Stimulated activated naive B cell treated with anti-CD40 and anti-IgM and Interleukin-4, amounts not matched to agents 10 μg/mL and 1 μg/mL and 100 μg/mL, for 72 hours (primary cell): ENCODE results near the gene LRRC23.

Experiments
- ATAC-seq, 2 donors: fragments of 150-1000 bp; cut with Tn5 transposase; replicated peaks; 2 replicates each; pipeline ENCODE4 v1.10.0; 2021; ENCODE audit warnings: moderate library complexity in 1 of 2
- DNase-seq: peaks from one replicate; pipeline ENCODE4 v3.0.0; 2021
- H3K27ac Mint-ChIP-seq: one replicate; pipeline ENCODE4 v1.8.0; 2022; ENCODE audit warnings: mild to moderate bottlenecking, mixed read lengths
- H3K27me3 Mint-ChIP-seq, 2 donors: one replicate each; pipeline ENCODE4 v1.8.0; 2022; ENCODE audit warnings: mixed read lengths in 2 of 2
- H3K36me3 Mint-ChIP-seq, 2 donors: one replicate each; pipeline ENCODE4 v1.8.0; 2022; ENCODE audit warnings: mixed read lengths in 2 of 2, mild to moderate bottlenecking in 1 of 2
- H3K4me1 Mint-ChIP-seq, 2 donors: one replicate each; pipeline ENCODE4 v1.8.0; 2022; ENCODE audit warnings: mixed read lengths in 2 of 2, mild to moderate bottlenecking in 1 of 2
- H3K4me3 Mint-ChIP-seq, 2 donors: one replicate each; pipeline ENCODE4 v1.8.0; 2022; ENCODE audit warnings: mild to moderate bottlenecking in 2 of 2, mixed read lengths in 2 of 2, moderate library complexity in 1 of 2
- H3K9me3 Mint-ChIP-seq, 2 donors: one replicate each; pipeline ENCODE4 v1.8.0; 2022; ENCODE audit warnings: mixed read lengths in 2 of 2, mild to moderate bottlenecking in 1 of 2

Gene LRRC23

GRCh38 chr12:6945613-6946012, 41.0 kb downstream of the LRRC23 start:
- peak overlapping the region; percentile 99 for H3K27ac Mint-ChIP-seq
- no peaks in the 10 kb centered on the region for H3K9me3 Mint-ChIP-seq
- H3K27me3 Mint-ChIP-seq: peaks cover 0 to 5% of the 10 kb centered on the region in 2 donors
- ATAC-seq (no peak), DNase-seq (no peak)
- H3K4me1 Mint-ChIP-seq: peaks cover 66 to 90% of the 10 kb centered on the region in 2 donors
- peaks cover 9 to 44% of the 10 kb centered on the region in 2 donors for H3K36me3 Mint-ChIP-seq
- peak overlapping the region; percentile 79 to 83 for H3K4me3 Mint-ChIP-seq

DNA sequence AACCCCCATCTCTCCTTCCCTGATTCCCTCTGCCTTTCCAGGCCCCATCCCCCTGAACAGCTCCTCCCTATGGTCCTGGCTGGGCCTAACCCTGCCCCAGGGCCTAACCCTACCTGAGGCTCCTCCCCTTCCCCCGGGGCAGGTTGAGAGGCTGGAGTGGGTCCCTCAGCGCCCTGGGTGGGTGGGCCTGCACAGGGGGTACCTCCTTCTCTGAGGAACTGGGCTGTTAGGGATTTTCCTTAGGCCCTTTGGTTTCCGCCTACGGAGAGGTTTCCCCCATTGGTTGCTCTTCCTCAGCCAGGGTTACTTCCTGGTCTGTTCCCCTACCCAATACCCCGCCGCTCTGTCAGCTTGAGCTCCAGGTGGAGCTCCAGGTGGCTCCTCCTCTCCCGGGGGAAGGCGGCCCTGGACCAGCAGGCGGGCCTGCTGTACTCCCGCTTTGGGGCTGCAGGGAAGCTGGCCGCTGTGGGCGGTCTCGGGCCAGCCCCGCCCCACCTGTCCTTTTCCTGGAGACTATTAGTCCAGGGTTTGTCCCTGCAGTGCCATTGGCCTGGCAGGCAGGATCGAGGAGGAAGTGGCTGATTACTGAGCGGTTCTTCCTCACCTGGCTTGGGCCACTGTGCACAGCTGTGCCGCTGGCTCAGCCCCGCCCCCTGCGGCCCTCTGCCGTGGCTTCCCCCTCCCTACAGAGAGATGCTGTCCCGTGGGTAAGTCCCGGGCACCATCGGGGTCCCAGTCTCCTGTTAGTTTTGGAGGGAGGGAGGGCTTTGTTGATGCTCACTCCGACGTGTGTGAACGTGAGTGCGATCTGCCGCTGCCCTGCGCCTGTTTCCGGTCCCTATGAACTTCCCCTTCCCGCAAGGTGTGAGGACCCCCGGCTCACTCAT, 41.7 kb downstream of the LRRC23 start:
- Mint-ChIP-seq H3K27me3 (peaks cover 0 to 5% of the 10 kb centered on the region in 2 donors), H3K4me1 (peaks cover 68 to 93% of the 10 kb centered on the region in 2 donors), H3K27ac (peak overlapping the region; percentile 99), H3K9me3 (no peaks in the 10 kb centered on the region), H3K4me3 (peak overlapping the region; percentile 79 to 83), H3K36me3 (peaks cover 6 to 42% of the 10 kb centered on the region in 2 donors)
- peak; percentile 12 to 15 for ATAC-seq
- peak; percentile 80 for DNase-seq

DNA sequence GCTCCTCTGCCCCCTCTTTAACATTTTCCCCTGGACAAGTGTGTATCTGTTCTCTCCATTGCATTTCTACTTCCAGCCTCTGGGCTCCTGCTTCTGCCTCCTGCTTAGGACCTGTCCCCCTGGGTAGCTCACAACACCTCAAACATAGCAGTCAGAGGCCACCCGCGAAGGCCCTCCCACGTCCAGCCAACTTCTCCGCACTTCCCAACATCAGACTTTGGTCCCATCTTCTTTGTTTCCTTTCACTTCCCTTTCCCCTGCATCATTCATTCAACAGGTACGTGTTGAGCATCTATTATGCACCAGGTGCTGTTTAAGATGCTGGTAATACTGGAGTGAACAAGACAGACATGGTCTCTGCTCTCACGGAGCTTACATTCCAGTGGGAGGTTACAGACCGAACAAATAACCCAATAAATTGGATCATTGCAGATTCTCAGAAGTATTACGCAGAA, 42.3 kb downstream of the LRRC23 start:
- peaks cover 0 to 5% of the 10 kb centered on the region in 2 donors for H3K27me3 Mint-ChIP-seq
- H3K36me3 Mint-ChIP-seq: peaks cover 10 to 40% of the 10 kb centered on the region in 2 donors
- H3K9me3 Mint-ChIP-seq: no peaks in the 10 kb centered on the region
- no peak for ATAC-seq
- DNase-seq: no peak
- peak overlapping the region; percentile 79 to 83 for H3K4me3 Mint-ChIP-seq
- peaks cover 68 to 87% of the 10 kb centered on the region in 2 donors for H3K4me1 Mint-ChIP-seq
- peak overlapping the region; percentile 99 for H3K27ac Mint-ChIP-seq

GRCh38 chr12:6947615-6948014, 43.0 kb downstream of the LRRC23 start:
- Mint-ChIP-seq H3K4me1 (peaks cover 62 to 81% of the 10 kb centered on the region in 2 donors), H3K36me3 (peaks cover 15 to 42% of the 10 kb centered on the region in 2 donors), H3K4me3 (peak overlapping the region; percentile 28 to 83), H3K27me3 (peaks cover 0 to 5% of the 10 kb centered on the region in 2 donors), H3K9me3 (no peaks in the 10 kb centered on the region), H3K27ac (peak overlapping the region; percentile 99)
- ATAC-seq (no peak), DNase-seq (no peak)

DNA sequence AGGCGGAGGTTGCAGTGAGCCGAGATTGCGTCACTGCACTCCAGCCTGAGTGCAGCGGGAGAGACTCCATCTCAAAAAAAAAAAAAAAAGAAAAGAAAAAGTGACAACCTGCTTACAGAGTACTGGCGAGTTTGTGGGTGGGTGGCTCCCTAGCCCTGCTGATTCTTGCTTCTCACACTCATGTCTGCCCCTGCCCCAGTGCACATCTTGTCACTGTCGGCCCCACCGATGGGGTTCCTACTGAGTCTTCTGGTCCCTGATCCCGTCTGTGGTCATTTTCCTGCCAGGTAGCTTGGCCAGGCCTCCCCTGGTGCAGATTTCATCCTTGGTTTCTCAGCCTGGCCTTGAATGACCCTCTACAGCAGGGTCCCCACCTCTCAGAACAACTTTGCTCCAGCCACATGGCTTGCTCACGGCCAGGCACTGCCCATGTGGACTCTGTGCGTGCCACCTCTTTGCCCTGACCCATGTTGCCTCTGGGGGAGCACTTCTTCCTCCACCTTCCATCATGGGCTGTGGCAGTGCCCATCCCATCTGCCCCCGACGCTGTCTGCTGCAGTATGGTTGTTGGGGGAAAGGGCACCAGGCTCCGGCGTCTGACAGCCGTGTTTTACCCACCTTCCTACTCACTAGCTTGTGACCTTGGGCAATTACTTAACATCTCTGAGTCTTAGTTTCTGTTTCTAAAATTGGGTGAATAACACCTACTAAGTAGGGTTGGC, 44.4 kb downstream of the LRRC23 start:
- Mint-ChIP-seq H3K9me3 (no peaks in the 10 kb centered on the region), H3K36me3 (peaks cover 28 to 51% of the 10 kb centered on the region in 2 donors), H3K27me3 (no peaks in the 10 kb centered on the region), H3K4me1 (peaks cover 57 to 86% of the 10 kb centered on the region in 2 donors), H3K27ac (peak overlapping the region; percentile 94), H3K4me3 (peak overlapping the region; percentile 43 to 68)
- DNase-seq (no peak), ATAC-seq (no peak)

- Mint-ChIP-seq H3K36me3 (peaks cover 38 to 60% of the 10 kb centered on the region in 2 donors), H3K27me3 (no peaks in the 10 kb centered on the region), H3K27ac (peak overlapping the region; percentile 100), H3K4me1 (peaks cover 62 to 86% of the 10 kb centered on the region in 2 donors), H3K9me3 (no peaks in the 10 kb centered on the region), H3K4me3 (peak overlapping the region; percentile 93 to 98)
- ATAC-seq (no peak), DNase-seq (no peak)
Observed at GRCh38 chr12:6950401-6950801, 45.8 kb downstream of the LRRC23 start.

- Mint-ChIP-seq H3K9me3 (no peaks in the 10 kb centered on the region), H3K27ac (peak within 1 kb of the TSS; percentile 100), H3K27me3 (no peaks in the 10 kb centered on the region), H3K4me3 (peak within 1 kb of the TSS; percentile 93 to 98), H3K36me3 (peaks cover 44 to 63% of the 10 kb centered on the region in 2 donors), H3K4me1 (peaks cover 63 to 86% of the 10 kb centered on the region in 2 donors)
- ATAC-seq (peak; percentile 57 to 65), DNase-seq (peak; percentile 76)
Observed at GRCh38 chr12:6950811-6951540, 46.4 kb downstream of the LRRC23 start, which contains the start of gene PTPN6. Gene PTPN6 (plus strand): TSS chr12:6951356. CDS start chr12:6951513, 157 bp downstream.

GRCh38 chr12:6951551-6952120, 47.0 kb downstream of the LRRC23 start:
- peaks cover 50 to 67% of the 10 kb centered on the region in 2 donors for H3K36me3 Mint-ChIP-seq

GRCh38 chr12:6952121-6952862, 47.7 kb downstream of the LRRC23 start:
- Mint-ChIP-seq H3K4me3 (peak overlapping the region; percentile 93 to 98), H3K4me1 (peaks cover 65 to 86% of the 10 kb centered on the region in 2 donors), H3K27me3 (no peaks in the 10 kb centered on the region), H3K9me3 (no peaks in the 10 kb centered on the region), H3K27ac (peak overlapping the region; percentile 100), H3K36me3 (peaks cover 57 to 73% of the 10 kb centered on the region in 2 donors)
- ATAC-seq (no peak), DNase-seq (no peak)

More at GRCh38 chr12:6951551-6952120, 47.0 kb downstream of the LRRC23 start:
- Mint-ChIP-seq H3K27me3 (no peaks in the 10 kb centered on the region), H3K4me1 (peaks cover 64 to 86% of the 10 kb centered on the region in 2 donors), H3K4me3 (peak overlapping the region; percentile 93 to 98), H3K27ac (peak overlapping the region; percentile 100), H3K9me3 (no peaks in the 10 kb centered on the region)
- DNase-seq (no peak), ATAC-seq (peak in 1 of 2 donors; percentile 4)

DNA sequence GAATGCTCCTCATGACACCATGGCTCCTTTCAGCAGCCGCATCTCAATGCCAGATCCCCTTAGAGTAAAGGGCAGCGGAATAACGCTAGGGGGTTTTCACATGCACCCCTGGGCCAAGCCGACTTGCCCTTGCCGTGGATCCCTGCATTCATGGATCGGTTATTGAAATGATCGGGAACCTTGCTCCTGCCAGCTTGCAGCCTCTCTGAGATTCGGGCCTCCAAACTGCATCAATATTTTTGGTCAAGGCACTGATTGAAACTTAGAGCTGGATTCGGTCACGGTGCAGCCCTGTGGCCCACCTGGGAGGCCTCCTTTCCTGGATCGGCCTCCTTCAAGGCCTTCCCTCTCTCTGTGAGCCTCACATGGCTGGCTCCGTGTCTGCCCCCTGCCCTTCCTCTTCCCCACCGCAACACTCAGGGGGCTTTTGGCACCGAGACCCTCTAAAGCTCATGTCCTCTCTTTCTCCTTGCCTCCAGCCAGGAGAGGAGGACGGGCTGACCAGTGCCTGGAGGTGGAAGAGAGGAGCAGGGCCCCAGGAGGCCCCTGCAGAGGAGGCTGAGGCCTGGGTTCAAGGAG, 48.3 kb downstream of the LRRC23 start:
- peaks cover 58 to 73% of the 10 kb centered on the region in 2 donors for H3K36me3 Mint-ChIP-seq
- no peaks in the 10 kb centered on the region for H3K9me3 Mint-ChIP-seq
- peak overlapping the region; percentile 93 to 98 for H3K4me3 Mint-ChIP-seq
- no peak for DNase-seq
- peak overlapping the region; percentile 100 for H3K27ac Mint-ChIP-seq
- no peak for ATAC-seq
- H3K4me1 Mint-ChIP-seq: peaks cover 66 to 86% of the 10 kb centered on the region in 2 donors
- no peaks in the 10 kb centered on the region for H3K27me3 Mint-ChIP-seq

DNA sequence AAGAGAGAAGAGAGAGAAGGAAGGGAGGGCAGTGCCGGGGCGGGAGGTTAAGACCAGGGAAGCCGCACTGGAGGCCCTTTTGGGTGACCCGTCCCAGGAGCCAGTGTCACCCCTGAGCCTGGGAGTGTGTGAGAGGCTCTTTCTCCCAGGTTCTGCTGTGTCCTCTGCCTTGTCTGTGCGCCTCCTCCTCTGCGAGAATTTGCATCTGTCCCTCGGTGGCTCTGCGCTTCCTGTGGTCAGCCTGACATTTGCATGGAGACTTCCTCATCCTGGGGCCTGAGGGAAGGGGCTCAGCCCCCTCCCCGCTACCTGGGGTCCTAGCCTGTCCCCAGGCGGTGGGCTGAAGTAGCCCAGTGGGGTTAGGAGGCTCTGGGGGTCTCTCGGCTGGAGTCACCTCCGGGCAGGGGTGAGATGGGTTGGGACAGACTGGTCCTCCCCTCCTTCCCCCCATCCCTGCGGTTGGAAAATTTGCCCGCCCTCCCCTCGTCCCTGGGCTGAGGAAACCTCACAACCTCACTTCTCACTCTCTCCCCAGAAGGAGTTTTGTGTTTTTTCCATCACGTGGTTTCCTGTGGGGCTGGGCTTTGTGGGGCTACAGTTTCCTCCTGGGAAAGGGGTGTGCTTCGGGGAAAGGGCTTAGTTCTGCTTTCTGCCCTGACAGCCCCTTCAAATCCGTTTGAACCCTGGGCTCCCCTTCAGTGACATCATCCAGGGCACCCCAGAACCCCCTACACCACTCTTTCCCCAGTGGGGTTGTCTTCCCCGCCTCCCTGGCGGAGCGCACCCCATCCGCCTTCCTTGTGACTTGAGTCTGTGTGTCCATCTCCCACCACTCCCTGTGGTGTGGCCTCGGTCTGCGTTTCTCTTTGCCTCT, 49.1 kb downstream of the LRRC23 start:
- Mint-ChIP-seq H3K4me1 (peaks cover 69 to 86% of the 10 kb centered on the region in 2 donors), H3K36me3 (peaks cover 62 to 77% of the 10 kb centered on the region in 2 donors), H3K9me3 (no peaks in the 10 kb centered on the region), H3K27me3 (no peaks in the 10 kb centered on the region), H3K27ac (peak overlapping the region; percentile 100), H3K4me3 (peak overlapping the region; percentile 93 to 98)
- peak; percentile 51 for ATAC-seq
- DNase-seq: peak; percentile 87
